Endodermal cell (in vitro differentiated cells): ENCODE measurements around the gene MFSD11. TPM values are rescaled to one million over a fixed set of nuclear protein-coding genes. Genes with fewer than 3 reads are reported as not detected.
A peak's percentile ranks its signal among the peaks of the same experiment; 100 is the strongest.

Experiments used
- DNase-seq: peaks from one replicate; pipeline ENCODE4 v3.0.0-alpha.2; 2017
- H3K27ac ChIP-seq: 2 replicates; pipeline ENCODE4 v1.5.1; 2013; ENCODE audit warnings: mild to moderate bottlenecking, low read depth, low read length, moderate library complexity
- H3K27me3 ChIP-seq: 2 replicates; pipeline ENCODE4 v1.6.1; 2013; ENCODE audit warnings: mild to moderate bottlenecking, low read length, moderate library complexity; ENCODE audit not compliant: insufficient read depth, control insufficient read depth, poor library complexity, severe bottlenecking
- H3K36me3 ChIP-seq: 2 replicates; pipeline ENCODE4 v1.7.0; 2013; ENCODE audit warnings: mild to moderate bottlenecking, low read length, moderate library complexity; ENCODE audit not compliant: control insufficient read depth, insufficient read depth
- H3K4me1 ChIP-seq: one replicate; pipeline ENCODE4 v1.7.0; 2013; ENCODE audit warnings: low read length; ENCODE audit not compliant: control insufficient read depth, insufficient read depth
- H3K4me3 ChIP-seq: 2 replicates; pipeline ENCODE4 v1.5.1; 2013; ENCODE audit warnings: mild to moderate bottlenecking, low read length, moderate library complexity
- H3K9ac ChIP-seq: 2 replicates; pipeline ENCODE4 v1.6.1; 2013; ENCODE audit warnings: mild to moderate bottlenecking, low read length, moderate library complexity; ENCODE audit not compliant: poor library complexity, severe bottlenecking; ENCODE audit errors: extremely low read depth
- H3K9me3 ChIP-seq: 2 replicates; pipeline ENCODE4 v1.6.1; 2013; ENCODE audit warnings: mild to moderate bottlenecking, low read length, moderate library complexity; ENCODE audit not compliant: control insufficient read depth
- H3K27ac Mint-ChIP-seq: 2 replicates; pipeline ENCODE4 v1.8.0; 2020; ENCODE audit warnings: mixed read lengths
- H3K27me3 Mint-ChIP-seq: 2 replicates; pipeline ENCODE4 v1.8.0; 2021; ENCODE audit warnings: mild to moderate bottlenecking, mixed read lengths; ENCODE audit not compliant: insufficient read depth
- H3K36me3 Mint-ChIP-seq: 2 replicates; pipeline ENCODE4 v1.8.0; 2020; ENCODE audit warnings: low read depth, mixed read lengths
- H3K4me1 Mint-ChIP-seq: 2 replicates; pipeline ENCODE4 v1.8.0; 2020; ENCODE audit warnings: mixed read lengths
- H3K4me3 Mint-ChIP-seq: 2 replicates; pipeline ENCODE4 v1.8.0; 2020; ENCODE audit warnings: mild to moderate bottlenecking, moderate library complexity, mixed read lengths
- H3K9me3 Mint-ChIP-seq: 2 replicates; pipeline ENCODE4 v1.8.0; 2020; ENCODE audit warnings: mild to moderate bottlenecking, mixed read lengths
- WGBS, 2 experiments: methylation state at CpG; one replicate each; pipeline versions ENCODE4 v1.1.5 to v1.1.7; 2013; ENCODE audit warnings: missing lambda C conversion rate in 2 of 2, mixed read lengths in 1 of 2; ENCODE audit not compliant: insufficient coverage in 1 of 2, insufficient read length in 1 of 2; 5-methylcytosine and 5-hydroxymethylcytosine counted together
- total RNA-seq, 2 donors: library from RNA; stranded (reverse); fragmentation: NEBNext Ultra II Directional in 1 of 2; extraction: Animal tissue kit (Norgen Biotek cat#: 25700) in 1 of 2; gene quantifications; 2 replicates in 1 of 2; 3 replicates in 1 of 2; pipeline ENCODE4 v1.2.1, GENCODE V29; 2021
- TF ChIP-seq, protein P1 (sequence below): fragments of 200-600 bp; sonication (generic); conservative IDR thresholded peaks from 2 replicates; pipeline ENCODE4 v1.5.0; 2021; ENCODE audit warnings: antibody characterized with exemption, mild to moderate bottlenecking

The MFSD11 gene
- total RNA-seq, 2 donors from 2014 or later, result 29.3 to 33.3 TPM

DNA sequence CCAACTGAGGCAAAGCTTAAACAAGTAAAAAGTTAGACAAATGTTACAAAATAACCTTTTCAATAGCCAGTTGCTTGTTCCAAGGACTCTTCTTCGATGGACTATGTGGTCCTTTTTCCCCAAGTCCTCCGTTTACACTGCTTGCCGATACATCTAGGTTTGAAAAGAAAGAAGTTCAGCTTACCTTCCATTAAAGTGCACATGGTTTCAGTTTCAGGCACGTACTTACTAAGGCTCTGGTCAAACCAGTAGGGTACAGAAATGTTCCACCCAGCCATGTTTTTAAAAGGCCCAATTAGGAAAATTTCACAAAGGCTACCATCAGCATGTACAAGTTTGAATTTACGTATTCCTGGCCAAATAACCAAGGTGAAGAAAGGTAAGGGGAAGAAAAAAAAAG, 2.9 kb upstream of the MFSD11 start:
- Histone ChIP-seq H3K36me3 (peaks cover 46% of the 10 kb centered on the region), H3K4me3 (peak overlapping the region; percentile 90), H3K27me3 (no peaks in the 10 kb centered on the region), H3K4me1 (peaks cover 9% of the 10 kb centered on the region), H3K9ac (peak overlapping the region; percentile 96), H3K27ac (no peak overlapping the region), H3K9me3 (no peaks in the 10 kb centered on the region)
- TF ChIP-seq, protein P1, sequence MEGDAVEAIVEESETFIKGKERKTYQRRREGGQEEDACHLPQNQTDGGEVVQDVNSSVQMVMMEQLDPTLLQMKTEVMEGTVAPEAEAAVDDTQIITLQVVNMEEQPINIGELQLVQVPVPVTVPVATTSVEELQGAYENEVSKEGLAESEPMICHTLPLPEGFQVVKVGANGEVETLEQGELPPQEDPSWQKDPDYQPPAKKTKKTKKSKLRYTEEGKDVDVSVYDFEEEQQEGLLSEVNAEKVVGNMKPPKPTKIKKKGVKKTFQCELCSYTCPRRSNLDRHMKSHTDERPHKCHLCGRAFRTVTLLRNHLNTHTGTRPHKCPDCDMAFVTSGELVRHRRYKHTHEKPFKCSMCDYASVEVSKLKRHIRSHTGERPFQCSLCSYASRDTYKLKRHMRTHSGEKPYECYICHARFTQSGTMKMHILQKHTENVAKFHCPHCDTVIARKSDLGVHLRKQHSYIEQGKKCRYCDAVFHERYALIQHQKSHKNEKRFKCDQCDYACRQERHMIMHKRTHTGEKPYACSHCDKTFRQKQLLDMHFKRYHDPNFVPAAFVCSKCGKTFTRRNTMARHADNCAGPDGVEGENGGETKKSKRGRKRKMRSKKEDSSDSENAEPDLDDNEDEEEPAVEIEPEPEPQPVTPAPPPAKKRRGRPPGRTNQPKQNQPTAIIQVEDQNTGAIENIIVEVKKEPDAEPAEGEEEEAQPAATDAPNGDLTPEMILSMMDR, result no peak
- Mint-ChIP-seq H3K27ac (peak overlapping the region; percentile 98), H3K27me3 (no peaks in the 10 kb centered on the region), H3K4me3 (peak overlapping the region; percentile 100), H3K4me1 (peaks cover 28% of the 10 kb centered on the region), H3K9me3 (no peaks in the 10 kb centered on the region), H3K36me3 (peaks cover 44% of the 10 kb centered on the region)
- 23 to 50% methylated on average over 4 to 5 of the region's 5 CpGs for WGBS, 2 experiments
- no peak for DNase-seq

DNA sequence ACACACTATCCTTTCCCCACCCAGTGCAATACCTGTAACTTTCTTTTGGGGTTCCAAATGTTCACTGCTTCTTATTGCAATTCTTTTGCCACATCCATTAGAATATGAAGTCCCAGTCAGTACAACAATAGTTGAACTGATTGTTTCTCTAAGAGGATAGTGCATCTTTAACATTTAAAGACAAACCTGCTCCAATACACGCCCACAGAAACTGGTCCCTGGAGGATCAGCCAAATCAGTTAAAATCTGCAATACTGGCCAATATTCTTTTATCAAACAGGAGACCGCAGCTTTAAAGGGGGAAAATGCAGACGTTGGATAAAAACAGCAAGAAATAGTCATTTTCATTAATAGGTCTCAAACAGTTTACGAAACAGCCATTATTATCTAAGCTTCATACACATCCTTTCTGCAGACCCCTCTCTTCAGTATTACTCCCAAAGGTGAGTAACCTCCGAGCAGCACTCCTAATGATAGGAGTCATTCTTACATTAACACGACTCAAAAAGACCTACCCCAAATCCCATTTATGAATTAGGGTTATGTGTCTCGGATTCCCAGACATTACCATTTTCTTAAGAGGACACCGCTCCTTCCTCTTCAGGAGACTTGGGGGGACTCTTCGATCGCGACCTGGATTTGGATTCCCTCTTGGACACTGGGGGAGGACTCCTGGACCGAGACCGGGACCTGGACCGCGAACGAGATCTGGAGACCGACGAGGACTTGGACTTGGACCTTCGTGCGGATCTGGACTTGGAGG, 2.2 kb upstream of the MFSD11 start:
- peaks cover 9% of the 10 kb centered on the region for H3K4me1 ChIP-seq
- Mint-ChIP-seq H3K4me3 (peak overlapping the region; percentile 100), H3K9me3 (no peaks in the 10 kb centered on the region), H3K27ac (peak overlapping the region; percentile 98), H3K4me1 (peaks cover 28% of the 10 kb centered on the region), H3K36me3 (peaks cover 40% of the 10 kb centered on the region), H3K27me3 (no peaks in the 10 kb centered on the region)
- WGBS, 2 experiments, result 1 to 3% methylated on average over 15 to 19 of the region's 20 CpGs
- peak overlapping the region; percentile 96 for H3K9ac ChIP-seq
- no peak for DNase-seq
- H3K4me3 ChIP-seq, result peak overlapping the region; percentile 90
- no peaks in the 10 kb centered on the region for H3K27me3 ChIP-seq
- H3K9me3 ChIP-seq, result no peaks in the 10 kb centered on the region
- no peak overlapping the region for H3K27ac ChIP-seq
- H3K36me3 ChIP-seq, result peaks cover 48% of the 10 kb centered on the region
- TF ChIP-seq, protein P1, result no peak

DNA sequence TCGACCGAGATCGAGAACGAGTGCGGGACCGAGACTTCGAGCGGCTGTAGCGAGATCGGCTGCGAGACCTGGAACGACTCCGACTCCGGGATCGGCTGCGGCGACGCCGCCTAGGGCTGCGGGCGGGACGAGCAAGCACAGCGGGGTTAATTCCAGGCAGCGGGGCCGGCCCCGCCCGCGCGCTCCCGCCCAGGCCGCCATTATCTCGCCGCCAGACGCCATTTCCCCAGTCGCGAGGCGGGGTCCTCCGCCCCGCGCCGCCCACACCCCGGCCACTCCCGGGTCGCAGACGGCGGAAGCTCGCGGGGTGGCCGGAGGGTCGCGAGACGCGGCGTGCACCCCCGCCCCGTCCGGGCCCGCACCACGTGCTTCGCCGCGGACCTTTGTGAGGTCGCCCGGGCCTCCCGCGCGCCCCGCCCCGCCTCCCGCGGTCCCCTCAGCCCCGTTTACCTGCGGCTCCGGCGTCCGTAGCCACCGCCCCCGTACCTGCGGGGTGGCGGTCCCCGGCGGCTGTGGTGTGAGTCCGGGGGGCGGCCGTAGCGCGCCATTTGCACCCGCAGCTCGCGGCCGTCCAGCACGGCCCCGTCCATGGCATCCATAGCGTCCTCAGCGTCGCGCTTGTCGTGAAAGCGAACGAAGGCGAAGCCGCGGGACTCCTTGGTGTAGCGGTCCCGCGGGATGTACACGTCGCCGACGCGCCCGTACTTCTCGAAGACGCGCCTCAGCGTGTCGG, 1.4 kb upstream of the MFSD11 start:
- Histone ChIP-seq H3K36me3 (peaks cover 52% of the 10 kb centered on the region), H3K4me3 (peak overlapping the region; percentile 90), H3K9me3 (no peaks in the 10 kb centered on the region), H3K9ac (peak overlapping the region; percentile 96), H3K4me1 (peaks cover 9% of the 10 kb centered on the region), H3K27me3 (no peaks in the 10 kb centered on the region), H3K27ac (peak overlapping the region; percentile 95)
- Mint-ChIP-seq H3K4me1 (peaks cover 28% of the 10 kb centered on the region), H3K27ac (peak overlapping the region; percentile 98), H3K36me3 (peaks cover 44% of the 10 kb centered on the region), H3K4me3 (peak overlapping the region; percentile 100), H3K9me3 (no peaks in the 10 kb centered on the region), H3K27me3 (no peaks in the 10 kb centered on the region)
- WGBS, 2 experiments, result 0% methylated on average over 34 to 117 of the region's 117 CpGs
- TF ChIP-seq, protein P1, result peak; percentile 47
- DNase-seq, result peak; percentile 86
